Colon (tissue), 2 donors: ENCODE results near the gene TXNL4B.
A peak's percentile ranks its signal among the peaks of the same experiment; 100 is the strongest.

Experiments used
- FAIRE-seq: peaks from 2 replicates; lab custom pipeline; 2012; peaks lifted over from hg19 to GRCh38; lab: Jason Lieb, UNC
- donor health status: control.
- donor health status: control.

Gene TXNL4B

DNA sequence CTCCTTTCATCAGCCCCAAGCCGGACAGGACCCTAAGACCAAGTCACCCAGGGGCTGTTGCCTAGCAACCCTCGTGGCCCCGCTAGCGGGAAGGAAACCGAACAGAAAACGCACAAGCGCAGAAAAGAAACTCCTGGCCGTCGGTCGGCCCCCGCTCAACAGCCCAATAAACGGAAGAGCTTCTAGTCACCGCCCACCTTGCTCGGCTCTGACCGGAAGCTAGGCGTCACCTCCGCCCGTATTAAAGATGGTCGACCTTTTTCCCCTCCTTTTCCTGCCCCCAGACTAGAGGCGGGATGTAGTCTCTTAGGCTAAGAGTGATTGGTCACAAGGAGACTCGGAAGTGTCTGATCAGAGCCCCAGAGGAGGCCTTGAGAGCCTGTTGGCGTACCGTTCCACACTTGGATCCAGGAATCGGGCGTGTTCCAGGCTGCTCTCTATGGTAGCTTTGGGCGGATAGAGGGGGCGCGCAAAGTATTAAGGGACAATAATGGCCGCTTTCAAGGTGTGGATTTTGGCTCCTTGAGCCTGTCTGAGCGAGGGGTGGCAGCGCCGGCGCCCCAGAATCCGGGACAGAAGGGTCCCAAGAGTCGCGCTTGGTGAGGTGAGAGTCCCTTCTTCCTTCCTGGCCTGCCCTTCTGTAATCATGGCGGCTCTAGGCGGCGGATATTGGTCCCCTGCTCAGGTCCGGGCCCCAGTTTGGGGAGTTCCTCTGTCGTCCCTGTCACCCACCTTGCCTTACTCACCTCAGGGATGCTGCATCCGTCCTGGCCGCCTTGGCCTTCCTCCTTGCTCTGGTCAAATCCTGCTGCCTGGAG lies at the start of gene TXNL4B, which contains the start of gene DHX38:
Gene TXNL4B, minus strand, starts transcription at position 173 of the 818 bp plus-strand sequence. CDS start 2,871 bp downstream, outside the sequence.
Gene DHX38, plus strand, starts transcription at position 400 of the 818 bp plus-strand sequence. CDS start 2,311 bp downstream, outside the sequence.
- peak; percentile 86 for FAIRE-seq

- FAIRE-seq = no peak
Observed at GRCh38 chr16:72142476-72142875, 49.1 kb upstream of the TXNL4B start.

GRCh38 chr16:72139908-72140307 lies 46.5 kb upstream of the TXNL4B start:
- no peak for FAIRE-seq

GRCh38 chr16:72138064-72138572 lies 44.7 kb upstream of the TXNL4B start:
- FAIRE-seq = no peak

- FAIRE-seq = no peak
Observed at GRCh38 chr16:72137380-72138063, 44.1 kb upstream of the TXNL4B start.

GRCh38 chr16:72134507-72134906 lies 41.1 kb upstream of the TXNL4B start:
- FAIRE-seq = no peak

- no peak for FAIRE-seq
Observed at GRCh38 chr16:72132726-72133125, 39.3 kb upstream of the TXNL4B start.

GRCh38 chr16:72131036-72131435 lies 37.6 kb upstream of the TXNL4B start:
- FAIRE-seq = no peak

DNA sequence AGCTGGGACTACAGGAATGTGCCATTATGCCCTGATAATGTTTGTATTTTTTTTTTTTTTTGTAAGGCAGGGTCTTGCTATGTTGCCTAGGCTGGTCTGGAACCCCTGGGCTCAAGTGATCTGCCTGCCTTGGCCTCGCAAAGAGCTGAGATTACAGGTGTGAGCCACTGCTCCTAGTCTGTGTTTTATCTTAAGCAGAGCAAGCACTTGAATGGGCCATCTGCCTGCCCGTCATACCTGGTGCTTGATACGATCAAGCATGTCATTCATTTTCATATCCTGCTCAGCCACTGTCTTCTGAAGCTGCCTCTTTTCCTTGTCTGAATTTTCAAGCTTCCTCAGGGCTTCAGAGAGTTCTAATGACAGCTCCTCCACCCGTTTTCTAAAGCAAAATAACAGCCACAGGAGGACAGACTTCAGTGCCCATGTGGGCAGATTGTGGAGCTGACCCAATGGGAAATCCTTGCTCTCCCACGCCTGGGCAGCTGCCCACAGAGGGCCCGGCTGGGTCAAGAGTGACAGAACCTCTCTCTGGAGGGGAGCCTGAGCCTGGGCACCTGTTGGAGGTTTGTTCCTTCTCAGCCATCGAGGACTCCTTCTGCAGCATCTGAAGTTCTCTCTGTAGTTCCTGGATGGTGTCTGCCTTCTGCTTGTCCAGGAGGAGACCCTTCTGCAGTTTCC lies 36.7 kb upstream of the TXNL4B start:
- FAIRE-seq = no peak

- no peak for FAIRE-seq
Observed at GRCh38 chr16:72128701-72129100, 35.3 kb upstream of the TXNL4B start.

- no peak for FAIRE-seq
Observed at GRCh38 chr16:72126429-72126765, 33.0 kb upstream of the TXNL4B start.

DNA sequence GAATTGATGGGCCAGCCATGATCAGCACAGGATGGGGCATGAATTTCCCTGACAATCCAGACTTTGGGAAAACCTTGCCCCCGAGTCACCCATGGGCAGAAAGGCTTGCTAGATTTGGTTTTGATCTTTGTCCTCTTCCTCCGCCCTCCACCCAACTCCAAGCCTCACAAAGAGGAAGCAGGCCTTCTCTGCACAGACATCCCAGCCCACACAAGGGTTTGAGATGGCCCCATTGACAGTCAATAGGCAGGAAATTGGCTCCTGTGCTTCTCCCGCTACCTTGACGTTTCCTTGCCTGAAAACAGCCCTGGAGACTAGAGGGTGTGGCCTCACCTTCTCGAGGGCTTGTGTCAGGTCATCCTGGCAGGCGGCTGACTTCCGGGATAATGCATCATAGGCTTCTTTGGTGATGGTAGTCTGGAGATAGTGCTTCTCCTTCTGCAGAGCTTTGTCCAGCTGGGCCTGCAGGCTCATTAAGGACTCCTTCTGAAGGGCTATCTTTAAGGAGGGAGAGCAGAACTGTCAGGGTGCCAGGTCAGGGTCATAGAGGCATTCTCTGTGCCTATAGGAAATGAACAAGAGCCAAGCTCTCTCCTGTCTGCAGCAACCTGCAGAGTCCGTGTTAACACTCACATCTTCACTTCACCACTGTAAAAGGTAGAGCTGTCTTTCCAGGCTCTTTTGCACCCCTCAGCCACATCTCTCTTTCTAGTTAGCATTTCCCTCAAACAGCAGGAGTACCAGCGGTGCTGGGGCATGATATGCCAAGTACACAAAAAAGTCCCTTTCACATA lies 32.4 kb upstream of the TXNL4B start:
- FAIRE-seq = no peak

- FAIRE-seq = no peak
Observed at GRCh38 chr16:72124761-72125634, 31.6 kb upstream of the TXNL4B start.

DNA sequence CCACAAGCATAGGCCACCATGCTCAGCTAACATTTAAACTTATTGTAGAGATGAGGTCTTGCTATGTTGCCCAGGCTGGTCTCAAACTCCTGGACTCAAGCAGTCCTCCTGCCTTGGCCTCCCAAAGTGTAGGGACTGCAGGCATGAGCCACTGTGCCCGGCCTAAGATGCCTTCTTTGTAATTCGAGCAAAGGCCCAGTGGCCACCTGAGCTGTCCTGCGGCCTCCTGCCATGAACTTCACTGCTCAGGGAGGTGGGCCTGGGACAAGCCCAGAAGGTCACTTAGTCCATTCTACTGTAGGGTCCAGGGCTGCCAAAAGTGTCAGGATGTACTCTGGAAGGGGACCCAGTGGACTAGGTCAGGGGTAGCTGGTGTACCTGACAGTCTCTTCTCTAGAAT lies 30.7 kb upstream of the TXNL4B start:
- no peak for FAIRE-seq

DNA sequence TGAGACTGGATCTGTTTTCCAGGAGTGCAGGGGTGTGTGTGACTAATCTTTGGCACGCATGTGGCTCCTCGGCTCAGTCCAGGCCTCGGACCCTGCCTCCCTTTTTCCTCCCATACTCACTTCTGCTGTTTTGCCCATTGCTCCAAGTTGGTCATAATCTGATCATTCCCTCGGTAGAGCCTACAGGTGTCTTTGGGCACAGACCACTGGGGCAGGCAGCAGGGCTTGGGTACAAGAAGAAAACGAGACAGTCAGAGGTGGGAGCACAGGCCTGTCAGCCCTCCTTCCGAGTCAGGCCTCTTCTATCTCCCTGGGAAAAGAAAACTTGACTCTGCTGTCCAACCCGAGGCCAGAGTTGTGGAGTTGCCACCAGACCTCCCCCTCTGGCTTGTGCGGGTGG lies 30.0 kb upstream of the TXNL4B start:
- no peak for FAIRE-seq

DNA sequence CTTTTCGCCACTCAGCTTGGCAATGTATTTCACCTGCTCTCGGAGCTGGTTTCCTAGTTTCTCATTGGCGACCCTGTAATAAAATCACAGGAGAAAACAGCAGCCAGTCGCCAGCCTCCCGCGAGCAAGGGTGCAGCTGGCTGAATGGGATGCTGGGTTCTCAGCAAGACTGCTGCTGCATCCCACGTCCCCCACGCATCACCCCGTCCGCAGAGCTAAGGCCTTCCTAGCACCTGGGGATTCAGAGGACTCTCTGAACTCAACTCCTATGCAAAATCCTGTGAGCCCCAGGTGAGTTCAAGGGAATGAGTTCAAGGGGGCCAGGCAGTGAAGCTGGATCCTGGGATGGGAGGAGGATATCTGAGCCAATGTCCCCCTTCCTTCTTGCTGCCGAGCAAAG lies 29.5 kb upstream of the TXNL4B start:
- FAIRE-seq = no peak

DNA sequence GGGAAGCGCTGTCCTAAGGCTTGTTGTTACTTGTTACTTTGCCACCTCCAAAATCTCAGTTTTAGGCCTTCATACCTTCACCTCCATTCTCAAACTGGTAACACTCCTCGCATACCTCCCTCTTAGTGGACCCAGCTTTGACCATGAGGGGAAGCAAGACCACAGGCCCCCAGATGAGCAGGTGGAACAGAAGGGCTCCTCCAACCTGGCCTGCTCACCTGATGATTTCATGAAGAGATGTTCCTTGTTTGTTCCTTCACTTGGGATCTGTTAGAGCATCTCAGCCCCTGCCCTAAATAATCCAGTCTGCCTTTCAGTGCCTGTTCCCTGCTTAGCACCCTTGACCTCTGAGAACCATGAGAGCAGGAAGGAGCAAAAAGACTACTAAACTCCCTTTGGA lies 28.9 kb upstream of the TXNL4B start:
- FAIRE-seq = no peak

- FAIRE-seq = no peak
Observed at GRCh38 chr16:72120026-72120425, 26.6 kb upstream of the TXNL4B start.

DNA sequence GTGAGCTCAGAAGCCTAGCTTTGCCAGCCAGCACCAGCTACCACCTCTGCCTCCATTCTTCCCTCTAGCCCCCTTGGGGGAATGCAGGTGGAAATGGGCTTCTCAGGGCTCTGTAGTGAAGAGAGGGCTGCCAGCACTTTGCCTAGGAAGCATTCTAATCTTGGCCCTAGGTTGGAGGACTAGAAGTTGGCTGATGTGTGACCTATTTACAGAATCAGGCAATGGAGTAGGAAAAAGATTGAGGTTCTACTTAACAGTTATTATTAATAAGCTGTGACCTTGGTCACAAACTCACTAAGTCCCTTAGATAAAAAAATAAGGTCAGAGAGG lies 20.2 kb upstream of the TXNL4B start:
- no peak for FAIRE-seq

DNA sequence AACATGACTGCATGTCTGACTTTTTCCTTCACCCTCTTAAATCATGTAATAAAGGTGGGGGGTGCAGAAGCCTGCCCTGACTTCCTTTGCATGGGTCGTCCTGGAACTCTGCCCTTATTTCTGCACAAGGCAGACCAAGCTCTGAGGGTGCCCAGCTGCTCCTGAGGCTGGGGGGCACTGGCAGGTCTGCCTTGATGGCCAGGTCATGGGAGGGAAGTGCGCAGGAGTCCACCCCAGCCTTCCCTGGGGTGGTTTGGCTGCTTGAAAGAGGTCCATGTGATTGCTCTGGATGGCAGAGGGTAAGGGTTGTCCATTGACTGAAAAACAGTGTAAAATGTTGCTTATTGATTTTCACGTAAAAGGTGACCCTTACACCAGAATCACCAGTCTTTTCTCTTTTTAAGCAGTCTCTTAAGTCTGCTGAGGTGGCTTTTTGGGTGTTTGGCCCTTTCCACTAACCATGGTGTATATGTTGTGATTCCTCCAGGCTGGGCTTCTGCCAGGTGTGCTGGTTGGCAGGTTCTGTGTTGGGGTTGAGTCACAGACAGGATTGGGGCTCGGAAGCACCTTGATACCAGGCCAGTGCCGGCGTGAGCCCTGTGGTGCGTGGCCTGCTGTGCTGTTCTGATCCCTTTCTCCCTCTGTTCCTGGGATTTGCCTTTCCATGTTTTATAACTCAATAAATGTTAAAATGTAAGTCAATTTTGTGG lies 19.6 kb upstream of the TXNL4B start:
- no peak for FAIRE-seq

GRCh38 chr16:72112452-72112792 lies 19.0 kb upstream of the TXNL4B start:
- no peak for FAIRE-seq
